SU-DHL-6 (cell line): ENCODE data around the gene LMO7.

Experiments
- H2AFZ ChIP-seq: fragments of 200-600 bp; sonication (generic); 2 replicates; pipeline ENCODE4 v1.6.1; 2014; ENCODE audit warnings: low read depth, mild to moderate bottlenecking, moderate library complexity, mixed read lengths, antibody characterized with exemption, low read length; ENCODE audit not compliant: severe bottlenecking
- H3F3A ChIP-seq: fragments of 200-600 bp; shearing (Covaris generic); 2 replicates; pipeline ENCODE4 v1.6.0; 2016; ENCODE audit warnings: antibody characterized with exemption, mild to moderate bottlenecking; ENCODE audit not compliant: insufficient read depth
- H3K27ac ChIP-seq: fragments of 200-600 bp; sonication (generic); 2 replicates; pipeline ENCODE4 v1.5.1; 2016; ENCODE audit warnings: low read depth, mild to moderate bottlenecking, low read length, moderate library complexity, mixed read lengths
- H3K27me3 ChIP-seq: fragments of 200-600 bp; sonication (generic), shearing (Covaris generic); 2 replicates; pipeline ENCODE4 v1.6.0; 2014; ENCODE audit warnings: mild to moderate bottlenecking, low read length
- H3K36me3 ChIP-seq: fragments of 200-600 bp; sonication (generic); 2 replicates; pipeline ENCODE4 v1.6.1; 2014; ENCODE audit warnings: mild to moderate bottlenecking, low read length, mixed read lengths
- H3K4me2 ChIP-seq: fragments of 300-600, 200-600 bp; shearing (Covaris generic), sonication (generic); 2 replicates; pipeline ENCODE4 v1.6.0; 2014; ENCODE audit warnings: low read length, low read depth, mild to moderate bottlenecking; ENCODE audit not compliant: poor library complexity, severe bottlenecking
- H3K4me3 ChIP-seq: fragments of 200-600 bp; sonication (generic); 2 replicates; pipeline ENCODE4 v1.5.1; 2014; ENCODE audit warnings: antibody characterized with exemption, low read length, mild to moderate bottlenecking, mixed read lengths; ENCODE audit not compliant: insufficient read depth, poor library complexity, severe bottlenecking
- H3K79me2 ChIP-seq: fragments of 200-600 bp; sonication (generic); 2 replicates; pipeline ENCODE4 v1.6.1; 2014; ENCODE audit warnings: mild to moderate bottlenecking, low read length, moderate library complexity; ENCODE audit not compliant: insufficient read depth
- H3K9ac ChIP-seq: fragments of 200-600 bp; sonication (generic); 2 replicates; pipeline ENCODE4 v1.7.0; 2014; ENCODE audit warnings: mild to moderate bottlenecking, low read length
- H3K9me2 ChIP-seq: fragments of 200-600 bp; sonication (generic); replicated peaks from 2 replicates; pipeline ENCODE4 v1.6.1; 2014; ENCODE audit warnings: low read length; ENCODE audit not compliant: insufficient read depth
- H3K9me3 ChIP-seq: fragments of 200-600 bp; sonication (generic); 2 replicates; pipeline ENCODE4 v1.6.1; 2014; ENCODE audit warnings: low read length, mixed read lengths; ENCODE audit not compliant: insufficient read depth
- H4K20me1 ChIP-seq: fragments of 200-600 bp; sonication (generic); 2 replicates; pipeline ENCODE4 v1.6.1; 2014; ENCODE audit warnings: low read depth, mild to moderate bottlenecking, antibody characterized with exemption, low read length, moderate library complexity, mixed read lengths
- CTCF ChIP-seq: fragments of 200-600 bp; sonication (generic); IDR thresholded peaks from one replicate; pipeline ENCODE4 v1.5.1; 2017; ENCODE audit warnings: antibody characterized with exemption, mild to moderate bottlenecking, low read length, moderate library complexity; ENCODE audit not compliant: insufficient read depth, poor library complexity, severe bottlenecking
- EZH2phosphoT487 ChIP-seq: fragments of 200-600 bp; sonication (generic), shearing (Covaris generic); conservative IDR thresholded peaks from 2 replicates; pipeline ENCODE4 v1.6.1; 2018; ENCODE audit warnings: mild to moderate bottlenecking, antibody characterized with exemption, low read length, moderate library complexity, mixed read lengths

LMO7 gene

GRCh38 chr13:75881109-75881775 is 245.1 kb downstream of the LMO7 start:
- Histone ChIP-seq H3K9me3 (no peaks in the 10 kb centered on the region), H3K36me3 (no peaks in the 10 kb centered on the region), H3K4me3 (no peak overlapping the region), H3K9me2 (no peaks in the 10 kb centered on the region), H3K79me2 (no peaks in the 10 kb centered on the region), H3K4me2 (no peak overlapping the region), H3K27me3 (no peaks in the 10 kb centered on the region), H2AFZ (no peak overlapping the region), H3K27ac (no peak overlapping the region), H3K9ac (no peak overlapping the region), H4K20me1 (no peaks in the 10 kb centered on the region), H3F3A (no peaks in the 10 kb centered on the region)
- TF ChIP-seq CTCF (no peak), EZH2phosphoT487 (no peak)

GRCh38 chr13:75882261-75882660 is 246.1 kb downstream of the LMO7 start:
- no peaks in the 10 kb centered on the region for H3K36me3 ChIP-seq

GRCh38 chr13:75889427-75889826 is 253.3 kb downstream of the LMO7 start:
- Histone ChIP-seq H3K27ac (no peak overlapping the region), H3K4me2 (no peak overlapping the region), H3K36me3 (no peaks in the 10 kb centered on the region), H4K20me1 (no peaks in the 10 kb centered on the region), H3K9ac (no peak overlapping the region), H3K27me3 (no peaks in the 10 kb centered on the region), H2AFZ (no peak overlapping the region), H3K4me3 (no peak overlapping the region), H3K9me3 (no peaks in the 10 kb centered on the region), H3K79me2 (no peaks in the 10 kb centered on the region), H3F3A (no peaks in the 10 kb centered on the region), H3K9me2 (no peaks in the 10 kb centered on the region)
- TF ChIP-seq CTCF (no peak), EZH2phosphoT487 (no peak)

More at GRCh38 chr13:75882261-75882660, 246.1 kb downstream of the LMO7 start:
- no peaks in the 10 kb centered on the region for H3K79me2 ChIP-seq
- no peaks in the 10 kb centered on the region for H4K20me1 ChIP-seq
- H3K9me3 ChIP-seq, result no peaks in the 10 kb centered on the region
- no peak overlapping the region for H3K4me2 ChIP-seq
- no peaks in the 10 kb centered on the region for H3F3A ChIP-seq
- H3K27ac ChIP-seq, result no peak overlapping the region
- H3K9ac ChIP-seq, result no peak overlapping the region
- H3K9me2 ChIP-seq, result no peaks in the 10 kb centered on the region
- no peaks in the 10 kb centered on the region for H3K27me3 ChIP-seq
- no peak overlapping the region for H3K4me3 ChIP-seq
- H2AFZ ChIP-seq, result no peak overlapping the region
- TF ChIP-seq CTCF (no peak), EZH2phosphoT487 (no peak)
